Limb (tissue), 2 donors: ENCODE measurements around the gene SEC61A1.
A peak's percentile ranks its signal among the peaks of the same experiment; 100 is the strongest.

ENCODE experiments used
- DNase-seq, 2 donors: peaks; one replicate each; pipeline ENCODE4 v3.0.0-alpha.2; 2016; ENCODE audit errors: extremely low spot score in 2 of 2

The SEC61A1 gene

GRCh38 chr3:128051837-128052594 lies at the start of gene SEC61A1:
Gene SEC61A1, plus strand, starts transcription at chr3:128052437. Its CDS starts 116 bp downstream, at chr3:128052553.
- peak; percentile 93 to 98 for DNase-seq

GRCh38 chr3:128004661-128005060 lies 47.6 kb upstream of the SEC61A1 start:
- no peak for DNase-seq

- peak in 1 of 2 donors; percentile 48 for DNase-seq
Observed at GRCh38 chr3:128006061-128007032, 45.9 kb upstream of the SEC61A1 start.

- no peak for DNase-seq
Observed at GRCh38 chr3:128007033-128007424, 45.2 kb upstream of the SEC61A1 start.

- DNase-seq, result no peak
Observed at GRCh38 chr3:128009952-128010846, 42.0 kb upstream of the SEC61A1 start.

- peak in 1 of 2 donors; percentile 71 for DNase-seq
Observed at GRCh38 chr3:128011140-128011539, 41.1 kb upstream of the SEC61A1 start.

- DNase-seq, result no peak
Observed at GRCh38 chr3:128012050-128012449, 40.2 kb upstream of the SEC61A1 start.

- DNase-seq, result no peak
Observed at GRCh38 chr3:128014548-128014947, 37.7 kb upstream of the SEC61A1 start.

- no peak for DNase-seq
Observed at GRCh38 chr3:128016502-128016901, 35.7 kb upstream of the SEC61A1 start.

GRCh38 chr3:128021768-128022372 lies 30.4 kb upstream of the SEC61A1 start:
- DNase-seq, result no peak

GRCh38 chr3:128033102-128033501 lies 19.1 kb upstream of the SEC61A1 start:
- DNase-seq, result no peak

- no peak for DNase-seq
Observed at GRCh38 chr3:128036119-128036518, 16.1 kb upstream of the SEC61A1 start.

GRCh38 chr3:128040041-128040440 lies 12.2 kb upstream of the SEC61A1 start:
- DNase-seq, result no peak

- no peak for DNase-seq
Observed at GRCh38 chr3:128040660-128041059, 11.6 kb upstream of the SEC61A1 start.

- DNase-seq, result no peak
Observed at GRCh38 chr3:128041344-128041743, 10.9 kb upstream of the SEC61A1 start.

GRCh38 chr3:128050597-128050996 lies 1.6 kb upstream of the SEC61A1 start:
- no peak for DNase-seq

GRCh38 chr3:128051459-128051836 lies 789 bp upstream of the SEC61A1 start:
- no peak for DNase-seq

- peak in 1 of 2 donors; percentile 35 for DNase-seq
Observed at GRCh38 chr3:128052595-128053351, 536 bp downstream of the SEC61A1 start.

- DNase-seq, result no peak
Observed at GRCh38 chr3:128053614-128054013, 1.4 kb downstream of the SEC61A1 start.

- no peak for DNase-seq
Observed at GRCh38 chr3:128054367-128054766, 2.1 kb downstream of the SEC61A1 start.
